H9 (cell line): ENCODE results near the gene RAB40AL. TPM values are rescaled to one million over a fixed set of nuclear protein-coding genes. Genes with fewer than 3 reads are reported as not detected.

Source experiments
- DNase-seq: peaks from one replicate; pipeline ENCODE4 v3.0.0-alpha.2; 2017
- H2AFZ ChIP-seq: one replicate; pipeline ENCODE4 v1.6.1; 2013; ENCODE audit warnings: mild to moderate bottlenecking, low read length, control low read depth, moderate library complexity
- H2AK5ac ChIP-seq: 2 replicates; pipeline ENCODE4 v1.6.1; 2013; ENCODE audit warnings: low read length, control low read depth, mixed read lengths; ENCODE audit not compliant: insufficient read length
- H2BK120ac ChIP-seq: one replicate; pipeline ENCODE4 v1.6.1; 2013; ENCODE audit warnings: low read depth, mild to moderate bottlenecking, low read length, control low read depth, inconsistent platforms; ENCODE audit not compliant: poor library complexity, severe bottlenecking
- H2BK12ac ChIP-seq: 2 replicates; pipeline ENCODE4 v1.6.1; 2013; ENCODE audit warnings: low read length, control low read depth, mixed read lengths, low read depth; ENCODE audit not compliant: insufficient read length
- H2BK15ac ChIP-seq: 2 replicates; pipeline ENCODE4 v1.6.1; 2013; ENCODE audit warnings: low read depth, low read length, control low read depth
- H2BK20ac ChIP-seq: one replicate; pipeline ENCODE4 v1.6.1; 2013; ENCODE audit warnings: low read depth, mild to moderate bottlenecking, low read length, control low read depth, inconsistent platforms; ENCODE audit not compliant: poor library complexity, severe bottlenecking
- H2BK5ac ChIP-seq: 2 replicates; pipeline ENCODE4 v1.6.1; 2013; ENCODE audit warnings: low read length, control low read depth, mixed read lengths; ENCODE audit not compliant: insufficient read length
- H3K14ac ChIP-seq: 2 replicates; pipeline ENCODE4 v1.6.1; 2013; ENCODE audit warnings: low read length, control low read depth; ENCODE audit not compliant: insufficient read depth
- H3K18ac ChIP-seq: 2 replicates; pipeline ENCODE4 v1.6.1; 2013; ENCODE audit warnings: low read depth, mild to moderate bottlenecking, mixed read lengths, low read length, control low read depth; ENCODE audit not compliant: insufficient read length
- H3K23ac ChIP-seq: 2 replicates; pipeline ENCODE4 v1.6.1; 2013; ENCODE audit warnings: low read length, control low read depth, mixed read lengths, low read depth; ENCODE audit not compliant: insufficient read length
- H3K23me2 ChIP-seq: 2 replicates; pipeline ENCODE4 v1.6.1; 2013; ENCODE audit warnings: low read depth, mild to moderate bottlenecking, mixed read lengths, low read length, control low read depth; ENCODE audit not compliant: insufficient read length, poor library complexity, severe bottlenecking
- H3K27ac ChIP-seq: 2 replicates; pipeline ENCODE4 v1.5.1; 2013; ENCODE audit warnings: low read length, control low read depth, mixed read lengths, low read depth; ENCODE audit not compliant: insufficient read length
- H3K27me3 ChIP-seq: 2 replicates; pipeline ENCODE4 v1.6.1; 2013; ENCODE audit warnings: low read length, control low read depth, inconsistent platforms; ENCODE audit not compliant: insufficient read depth
- H3K4ac ChIP-seq: 2 replicates; pipeline ENCODE4 v1.6.1; 2013; ENCODE audit warnings: low read depth, mild to moderate bottlenecking, control low read depth, inconsistent platforms, low read length, moderate library complexity
- H3K4me1 ChIP-seq: 2 replicates; pipeline ENCODE4 v1.6.1; 2013; ENCODE audit warnings: low read length, control low read depth, inconsistent platforms; ENCODE audit not compliant: insufficient read depth
- H3K4me2 ChIP-seq: 2 replicates; pipeline ENCODE4 v1.6.1; 2013; ENCODE audit warnings: low read length, control low read depth, mixed read lengths; ENCODE audit not compliant: insufficient read length, insufficient read depth
- H3K56ac ChIP-seq: 2 replicates; pipeline ENCODE4 v1.6.1; 2013; ENCODE audit warnings: low read depth, mild to moderate bottlenecking, mixed read lengths, low read length, control low read depth; ENCODE audit not compliant: insufficient read length
- H3K79me1 ChIP-seq: 2 replicates; pipeline ENCODE4 v1.6.1; 2013; ENCODE audit warnings: low read depth, mild to moderate bottlenecking, moderate library complexity, low read length, control low read depth, inconsistent platforms; ENCODE audit not compliant: insufficient read depth, poor library complexity, severe bottlenecking
- H3K79me2 ChIP-seq: 2 replicates; pipeline ENCODE4 v1.6.1; 2013; ENCODE audit warnings: low read length, control low read depth, inconsistent platforms; ENCODE audit not compliant: insufficient read depth
- H3K9ac ChIP-seq: 2 replicates; pipeline ENCODE4 v1.6.1; 2013; ENCODE audit warnings: low read length, control low read depth, mixed read lengths; ENCODE audit not compliant: insufficient read length; ENCODE audit errors: extremely low read depth
- H3K9me3 ChIP-seq: one replicate; pipeline ENCODE4 v1.6.1; 2013; ENCODE audit warnings: low read depth, low read length, inconsistent platforms; ENCODE audit not compliant: control insufficient read depth
- H3T11ph ChIP-seq: one replicate; pipeline ENCODE4 v1.6.1; 2013; ENCODE audit warnings: mild to moderate bottlenecking, low read length, control low read depth, inconsistent platforms
- H4K20me1 ChIP-seq: one replicate; pipeline ENCODE4 v1.6.1; 2013; ENCODE audit not compliant: control insufficient read depth, insufficient read length, insufficient read depth
- H4K5ac ChIP-seq: 2 replicates; pipeline ENCODE4 v1.6.1; 2013; ENCODE audit warnings: low read depth, mild to moderate bottlenecking, mixed read lengths, low read length, control low read depth; ENCODE audit not compliant: insufficient read length
- H4K8ac ChIP-seq: replicated peaks from 2 replicates; pipeline ENCODE4 v1.6.1; 2013; ENCODE audit warnings: low read length, control low read depth, mixed read lengths, low read depth; ENCODE audit not compliant: insufficient read length
- H4K91ac ChIP-seq: 2 replicates; pipeline ENCODE4 v1.6.1; 2013; ENCODE audit warnings: low read depth, mild to moderate bottlenecking, moderate library complexity, mixed read lengths, low read length, control low read depth; ENCODE audit not compliant: insufficient read length
- H3K27ac Mint-ChIP-seq, 3 experiments: 2 replicates in 2 of 3; 3 replicates in 1 of 3; pipeline ENCODE4 v1.8.0; 2020 to 2021; ENCODE audit warnings: mixed read lengths in 3 of 3, mild to moderate bottlenecking in 1 of 3, moderate library complexity in 1 of 3
- H3K27me3 Mint-ChIP-seq: 2 replicates; pipeline ENCODE4 v1.8.0; 2021; ENCODE audit warnings: low read depth, mild to moderate bottlenecking, moderate library complexity, mixed read lengths
- H3K36me3 Mint-ChIP-seq, 3 experiments: 2 replicates in 2 of 3; 3 replicates in 1 of 3; pipeline ENCODE4 v1.8.0; 2020 to 2021; ENCODE audit warnings: low read depth in 3 of 3, mixed read lengths in 3 of 3; ENCODE audit not compliant: insufficient read depth in 1 of 3
- H3K4me1 Mint-ChIP-seq, 2 experiments: 2 replicates each; pipeline ENCODE4 v1.8.0; 2020; ENCODE audit warnings: mixed read lengths in 2 of 2
- H3K4me3 Mint-ChIP-seq, 2 experiments: 2 replicates in 1 of 2; 3 replicates in 1 of 2; pipeline ENCODE4 v1.8.0; 2020 to 2021; ENCODE audit warnings: mild to moderate bottlenecking in 2 of 2, mixed read lengths in 2 of 2, moderate library complexity in 1 of 2
- H3K9me3 Mint-ChIP-seq, 2 experiments: 2 replicates in 1 of 2; 3 replicates in 1 of 2; pipeline ENCODE4 v1.8.0; 2020; ENCODE audit warnings: mild to moderate bottlenecking in 2 of 2, mixed read lengths in 2 of 2, moderate library complexity in 1 of 2
- CTCF ChIP-seq: fragments of 200-600 bp; sonication (generic); conservative IDR thresholded peaks from 3 replicates; pipeline ENCODE4 v1.8.0; 2021; ENCODE audit warnings: antibody characterized with exemption, mild to moderate bottlenecking
- WGBS: extraction: QIAGEN DNeasy Blood & Tissue Kit; methylation state at CpG from one replicate; pipeline ENCODE4 v1.1.7; 2013; ENCODE audit warnings: missing lambda C conversion rate, low lambda C conversion rate, mixed read lengths; ENCODE audit not compliant: insufficient read length; ENCODE audit errors: extremely low coverage; 5-methylcytosine and 5-hydroxymethylcytosine counted together
- total RNA-seq: library from RNA; stranded (reverse); gene quantifications from 2 replicates; pipeline ENCODE4 v1.2.1, GENCODE V29; 2021

Gene RAB40AL
- total RNA-seq, 1 experiment from 2014 or later: not detected

GRCh38 chrX:102975016-102975415, 37.9 kb downstream of the RAB40AL start:
- H2BK120ac ChIP-seq: no peak overlapping the region
- H3K9me3 Mint-ChIP-seq: peaks cover 79 to 83% of the 10 kb centered on the region in 2 experiments
- no peak overlapping the region for H3K18ac ChIP-seq

More at GRCh38 chrX:102975016-102975415, 37.9 kb downstream of the RAB40AL start:
- Histone ChIP-seq H2AFZ (no peak overlapping the region), H4K20me1 (no peaks in the 10 kb centered on the region), H2AK5ac (no peak overlapping the region), H4K5ac (no peak overlapping the region), H4K91ac (no peak overlapping the region), H3K4me1 (no peaks in the 10 kb centered on the region), H4K8ac (no peak overlapping the region), H3K27me3 (no peaks in the 10 kb centered on the region), H3K4ac (no peak overlapping the region), H2BK12ac (no peak overlapping the region), H2BK15ac (no peak overlapping the region), H3K79me2 (no peaks in the 10 kb centered on the region), H3K23ac (no peak overlapping the region), H3K27ac (no peak overlapping the region), H3K4me2 (no peak overlapping the region), H2BK5ac (no peak overlapping the region), H3T11ph (no peak overlapping the region), H3K23me2 (no peaks in the 10 kb centered on the region), H3K79me1 (no peaks in the 10 kb centered on the region), H2BK20ac (no peak overlapping the region), H3K56ac (no peak overlapping the region), H3K9ac (no peak overlapping the region), H3K14ac (no peak overlapping the region), H3K9me3 (peaks cover 30% of the 10 kb centered on the region)
- Mint-ChIP-seq H3K36me3 (peaks cover 4 to 15% (median 14%) of the 10 kb centered on the region in 3 experiments), H3K4me3 (no peak overlapping the region), H3K27me3 (peaks cover 9% of the 10 kb centered on the region), H3K27ac (no peak overlapping the region), H3K4me1 (no peaks in the 10 kb centered on the region)
- no peak for TF ChIP-seq CTCF
- DNase-seq: no peak
- no CpG with 5 or more reads among the region's 2 CpGs for WGBS
